ENCODE data around the gene LEMD2. TPM values are rescaled to one million over a fixed set of nuclear protein-coding genes. Genes with fewer than 3 reads are reported as not detected.

The LEMD2 gene
- total RNA-seq, 1 experiment from 2014 or later = 91.8 TPM

GRCh38 chr6:33812669-33813068 lies 23.7 kb upstream of the LEMD2 start:
- H3K4ac ChIP-seq (ENCODE audit: low read depth, low read length) = no peak overlapping the region
- H4K5ac ChIP-seq (ENCODE audit: insufficient read length, low read depth, low read length) = no peak overlapping the region
- DNase-seq = peak; percentile 89
- H3K18ac ChIP-seq (ENCODE audit: insufficient read length, low read depth, low read length) = no peak overlapping the region
- H3K9me3 ChIP-seq (ENCODE audit: control insufficient read depth, low read depth, low read length) = no peaks in the 10 kb centered on the region
- H3K23ac ChIP-seq (ENCODE audit: insufficient read length, low read depth, low read length) = no peak overlapping the region
- Mint-ChIP-seq H3K4me3 (peak overlapping the region in 1 of 2 experiments; percentile 19; a peak in 2 of 5 replicates), H3K9me3 (no peaks in the 10 kb centered on the region; a peak in 2 of 5 replicates), H3K36me3 (ENCODE audit: insufficient read depth in 1 of 3, low read depth in 3 of 3) (no peaks in the 10 kb centered on the region), H3K27ac (peak overlapping the region in 2 of 3 experiments; percentile 29 to 63; a peak in 2 of 7 replicates), H3K4me1 (peaks cover 78 to 88% of the 10 kb centered on the region in 2 experiments), H3K27me3 (ENCODE audit: low read depth) (no peaks in the 10 kb centered on the region)
- no peak overlapping the region for H2AFZ ChIP-seq (ENCODE audit: low read length)
- H3K9ac ChIP-seq (ENCODE audit: extremely low read depth, insufficient read length, low read length) = no peak overlapping the region
- no peak overlapping the region for H3K27ac ChIP-seq (ENCODE audit: insufficient read length, low read depth, low read length)
- H3K14ac ChIP-seq (ENCODE audit: insufficient read depth, low read length) = no peak overlapping the region
- no peaks in the 10 kb centered on the region for H3K27me3 ChIP-seq (ENCODE audit: insufficient read depth, low read length)
- H3K4me2 ChIP-seq (ENCODE audit: insufficient read depth, insufficient read length, low read length) = no peak overlapping the region
- no peak overlapping the region for H2BK5ac ChIP-seq (ENCODE audit: insufficient read length, low read length)
- no peaks in the 10 kb centered on the region for H4K20me1 ChIP-seq (ENCODE audit: control insufficient read depth, insufficient read depth, insufficient read length)
- H4K8ac ChIP-seq (replicated peaks; ENCODE audit: insufficient read length, low read depth, low read length) = no peak overlapping the region
- WGBS (ENCODE audit: extremely low coverage, insufficient read length, low lambda C conversion rate) = no CpG with 5 or more reads among the region's 11 CpGs
- no peak overlapping the region for H2AK5ac ChIP-seq (ENCODE audit: insufficient read length, low read length)
- no peaks in the 10 kb centered on the region for H3K79me2 ChIP-seq (ENCODE audit: insufficient read depth, low read length)
- no peak overlapping the region for H2BK20ac ChIP-seq (ENCODE audit: low read depth, low read length, poor library complexity, severe bottlenecking)
- H2BK12ac ChIP-seq (ENCODE audit: insufficient read length, low read depth, low read length) = no peak overlapping the region
- H3K23me2 ChIP-seq (ENCODE audit: insufficient read length, low read depth, low read length, poor library complexity, severe bottlenecking) = no peaks in the 10 kb centered on the region
- peak; percentile 50; the same call in 2 of the 3 replicates for TF ChIP-seq CTCF (conservative IDR thresholded peaks at IDR 0.05)
- H3K56ac ChIP-seq (ENCODE audit: insufficient read length, low read depth, low read length) = no peak overlapping the region
- H3K4me1 ChIP-seq (ENCODE audit: insufficient read depth, low read length) = peaks cover 23% of the 10 kb centered on the region; the same call in 1 of the 2 replicates
- no peak overlapping the region for H4K91ac ChIP-seq (ENCODE audit: insufficient read length, low read depth, low read length)
- H3K79me1 ChIP-seq (ENCODE audit: insufficient read depth, low read depth, low read length, poor library complexity, severe bottlenecking) = no peaks in the 10 kb centered on the region
- H2BK15ac ChIP-seq (ENCODE audit: low read depth, low read length) = no peak overlapping the region
- no peak overlapping the region for H3T11ph ChIP-seq (ENCODE audit: low read length)
- H2BK120ac ChIP-seq (ENCODE audit: low read depth, low read length, poor library complexity, severe bottlenecking) = no peak overlapping the region
